ENCODE measurements around the gene ITGAD. TPM values are rescaled to one million over a fixed set of nuclear protein-coding genes. Genes with fewer than 3 reads are reported as not detected.

ITGAD gene
- total and polyA plus RNA-seq, 2 experiments from 2014 or later: not detected

DNA sequence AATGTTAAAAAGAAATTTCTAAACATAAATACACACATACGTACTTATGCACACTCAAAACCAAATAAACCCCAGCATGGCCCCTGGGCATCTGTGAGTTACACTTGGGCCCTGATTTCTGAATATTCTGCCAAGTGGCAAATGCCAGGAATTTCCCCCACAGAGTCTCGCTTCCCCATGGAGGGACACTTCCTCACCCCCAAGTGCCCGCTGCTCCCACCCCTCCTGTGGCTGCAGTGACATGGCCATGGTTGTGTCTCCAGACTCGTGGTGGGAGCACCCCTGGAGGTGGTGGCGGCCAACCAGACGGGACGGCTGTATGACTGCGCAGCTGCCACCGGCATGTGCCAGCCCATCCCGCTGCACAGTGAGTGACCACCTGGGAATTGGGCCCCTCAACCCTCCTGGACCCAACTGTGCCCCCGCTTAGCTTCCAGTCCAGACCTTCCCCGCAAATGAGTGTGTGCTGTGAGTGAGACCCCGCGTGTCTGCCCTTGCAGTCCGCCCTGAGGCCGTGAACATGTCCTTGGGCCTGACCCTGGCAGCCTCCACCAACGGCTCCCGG lies 4.0 kb downstream of the ITGAD start:
- H3K4me2 ChIP-seq: no peak overlapping the region
- Mint-ChIP-seq H3K9me3 (peaks cover 12% of the 10 kb centered on the region; the same call in 1 of the 3 replicates), H3K27ac (no peak overlapping the region), H3K27me3 (ENCODE audit: insufficient read depth, low read depth, poor library complexity) (peaks cover 2% of the 10 kb centered on the region), H3K4me3 (no peak overlapping the region), H3K36me3 (ENCODE audit: low read depth) (no peaks in the 10 kb centered on the region), H3K4me1 (peaks cover 7% of the 10 kb centered on the region; the same call in 2 of the 3 replicates)
- TF ChIP-seq POLR2AphosphoS5 (IDR thresholded peaks at IDR 0.05; ENCODE audit: low read depth): no peak
- no peak for TF ChIP-seq ZNF331 (CRISPR knock-in tag; IDR thresholded peaks at IDR 0.05; ENCODE audit: low read depth)
- TF ChIP-seq ZNF114 (CRISPR knock-in tag; IDR thresholded peaks at IDR 0.05): no peak
- no peak for TF ChIP-seq JUNB (IDR thresholded peaks at IDR 0.05; ENCODE audit: unreplicated experiment)
- TF ChIP-seq, protein P1, sequence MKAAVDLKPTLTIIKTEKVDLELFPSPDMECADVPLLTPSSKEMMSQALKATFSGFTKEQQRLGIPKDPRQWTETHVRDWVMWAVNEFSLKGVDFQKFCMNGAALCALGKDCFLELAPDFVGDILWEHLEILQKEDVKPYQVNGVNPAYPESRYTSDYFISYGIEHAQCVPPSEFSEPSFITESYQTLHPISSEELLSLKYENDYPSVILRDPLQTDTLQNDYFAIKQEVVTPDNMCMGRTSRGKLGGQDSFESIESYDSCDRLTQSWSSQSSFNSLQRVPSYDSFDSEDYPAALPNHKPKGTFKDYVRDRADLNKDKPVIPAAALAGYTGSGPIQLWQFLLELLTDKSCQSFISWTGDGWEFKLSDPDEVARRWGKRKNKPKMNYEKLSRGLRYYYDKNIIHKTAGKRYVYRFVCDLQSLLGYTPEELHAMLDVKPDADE (IDR thresholded peaks at IDR 0.05): no peak
- TF ChIP-seq CREB1 (CRISPR knock-in tag; IDR thresholded peaks at IDR 0.05; ENCODE audit: low read depth): no peak
- TF ChIP-seq NANOG (IDR thresholded peaks at IDR 0.05; ENCODE audit: borderline replicate concordance): no peak
- H4K20me1 ChIP-seq (replicated peaks; ENCODE audit: insufficient read depth): no peaks in the 10 kb centered on the region
- no peaks in the 10 kb centered on the region for H3K27me3 ChIP-seq (ENCODE audit: insufficient read depth)
- H3K36me3 ChIP-seq (ENCODE audit: insufficient read depth): no peaks in the 10 kb centered on the region
- no peaks in the 10 kb centered on the region for H3K9me2 ChIP-seq (ENCODE audit: insufficient read depth)
- no peaks in the 10 kb centered on the region for H3K79me2 ChIP-seq (replicated peaks; ENCODE audit: insufficient read depth)
- H3K27ac ChIP-seq (ENCODE audit: low read depth): no peak overlapping the region
- H3K4me3 ChIP-seq: no peak overlapping the region
- DNase-seq (ENCODE audit: low spot score) (no peak), ATAC-seq (no peak)
- no peak overlapping the region for H2AFZ ChIP-seq
- no peaks in the 10 kb centered on the region for H3K4me1 ChIP-seq (ENCODE audit: insufficient read depth)
- H3F3A ChIP-seq (replicated peaks; ENCODE audit: low read depth): no peaks in the 10 kb centered on the region

DNA sequence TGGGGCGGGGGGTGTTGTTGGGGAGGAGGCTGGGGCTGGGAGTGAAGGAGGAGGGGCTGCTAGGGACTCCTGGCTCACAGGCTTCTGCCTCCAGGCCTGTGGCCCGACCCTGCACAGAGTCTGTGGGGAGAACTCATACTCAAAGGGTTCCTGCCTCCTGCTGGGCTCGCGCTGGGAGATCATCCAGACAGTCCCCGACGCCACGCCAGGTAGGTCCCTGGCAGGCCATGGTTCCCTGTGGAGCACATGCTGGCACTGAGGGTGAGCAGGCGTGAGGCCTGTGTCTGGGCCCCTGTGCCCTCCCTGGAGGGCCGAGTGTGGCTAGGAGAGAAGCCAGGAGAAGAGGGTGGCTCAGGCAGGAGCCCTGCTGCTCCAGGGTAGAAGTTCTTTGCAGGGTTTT lies 4.6 kb downstream of the ITGAD start:
- no peak overlapping the region for H3K4me3 Mint-ChIP-seq
- no peak overlapping the region for H3K27ac Mint-ChIP-seq
- Histone ChIP-seq H3K36me3 (ENCODE audit: insufficient read depth) (no peaks in the 10 kb centered on the region), H3K4me3 (no peak overlapping the region), H3K27me3 (ENCODE audit: insufficient read depth) (no peaks in the 10 kb centered on the region), H3K4me2 (no peak overlapping the region), H3K4me1 (ENCODE audit: insufficient read depth) (no peaks in the 10 kb centered on the region), H3F3A (replicated peaks; ENCODE audit: low read depth) (no peaks in the 10 kb centered on the region), H2AFZ (no peak overlapping the region), H3K9me2 (ENCODE audit: insufficient read depth) (no peaks in the 10 kb centered on the region), H3K27ac (ENCODE audit: low read depth) (no peak overlapping the region), H4K20me1 (replicated peaks; ENCODE audit: insufficient read depth) (no peaks in the 10 kb centered on the region), H3K79me2 (replicated peaks; ENCODE audit: insufficient read depth) (no peaks in the 10 kb centered on the region)
- peaks cover 12% of the 10 kb centered on the region; the same call in 1 of the 3 replicates for H3K9me3 Mint-ChIP-seq
- no peak for DNase-seq (ENCODE audit: low spot score)
- peaks cover 6% of the 10 kb centered on the region; the same call in 2 of the 3 replicates for H3K4me1 Mint-ChIP-seq
- H3K27me3 Mint-ChIP-seq (ENCODE audit: insufficient read depth, low read depth, poor library complexity): peaks cover 2% of the 10 kb centered on the region
- no peaks in the 10 kb centered on the region for H3K36me3 Mint-ChIP-seq (ENCODE audit: low read depth)
- ATAC-seq: no peak; the same call in 1 of the 3 replicates
- TF ChIP-seq, protein P1 (IDR thresholded peaks at IDR 0.05): no peak
- TF ChIP-seq POLR2AphosphoS5 (IDR thresholded peaks at IDR 0.05; ENCODE audit: low read depth) (no peak), ZNF114 (CRISPR knock-in tag; IDR thresholded peaks at IDR 0.05) (no peak), ZNF331 (CRISPR knock-in tag; IDR thresholded peaks at IDR 0.05; ENCODE audit: low read depth) (no peak)
- TF ChIP-seq, protein P2, sequence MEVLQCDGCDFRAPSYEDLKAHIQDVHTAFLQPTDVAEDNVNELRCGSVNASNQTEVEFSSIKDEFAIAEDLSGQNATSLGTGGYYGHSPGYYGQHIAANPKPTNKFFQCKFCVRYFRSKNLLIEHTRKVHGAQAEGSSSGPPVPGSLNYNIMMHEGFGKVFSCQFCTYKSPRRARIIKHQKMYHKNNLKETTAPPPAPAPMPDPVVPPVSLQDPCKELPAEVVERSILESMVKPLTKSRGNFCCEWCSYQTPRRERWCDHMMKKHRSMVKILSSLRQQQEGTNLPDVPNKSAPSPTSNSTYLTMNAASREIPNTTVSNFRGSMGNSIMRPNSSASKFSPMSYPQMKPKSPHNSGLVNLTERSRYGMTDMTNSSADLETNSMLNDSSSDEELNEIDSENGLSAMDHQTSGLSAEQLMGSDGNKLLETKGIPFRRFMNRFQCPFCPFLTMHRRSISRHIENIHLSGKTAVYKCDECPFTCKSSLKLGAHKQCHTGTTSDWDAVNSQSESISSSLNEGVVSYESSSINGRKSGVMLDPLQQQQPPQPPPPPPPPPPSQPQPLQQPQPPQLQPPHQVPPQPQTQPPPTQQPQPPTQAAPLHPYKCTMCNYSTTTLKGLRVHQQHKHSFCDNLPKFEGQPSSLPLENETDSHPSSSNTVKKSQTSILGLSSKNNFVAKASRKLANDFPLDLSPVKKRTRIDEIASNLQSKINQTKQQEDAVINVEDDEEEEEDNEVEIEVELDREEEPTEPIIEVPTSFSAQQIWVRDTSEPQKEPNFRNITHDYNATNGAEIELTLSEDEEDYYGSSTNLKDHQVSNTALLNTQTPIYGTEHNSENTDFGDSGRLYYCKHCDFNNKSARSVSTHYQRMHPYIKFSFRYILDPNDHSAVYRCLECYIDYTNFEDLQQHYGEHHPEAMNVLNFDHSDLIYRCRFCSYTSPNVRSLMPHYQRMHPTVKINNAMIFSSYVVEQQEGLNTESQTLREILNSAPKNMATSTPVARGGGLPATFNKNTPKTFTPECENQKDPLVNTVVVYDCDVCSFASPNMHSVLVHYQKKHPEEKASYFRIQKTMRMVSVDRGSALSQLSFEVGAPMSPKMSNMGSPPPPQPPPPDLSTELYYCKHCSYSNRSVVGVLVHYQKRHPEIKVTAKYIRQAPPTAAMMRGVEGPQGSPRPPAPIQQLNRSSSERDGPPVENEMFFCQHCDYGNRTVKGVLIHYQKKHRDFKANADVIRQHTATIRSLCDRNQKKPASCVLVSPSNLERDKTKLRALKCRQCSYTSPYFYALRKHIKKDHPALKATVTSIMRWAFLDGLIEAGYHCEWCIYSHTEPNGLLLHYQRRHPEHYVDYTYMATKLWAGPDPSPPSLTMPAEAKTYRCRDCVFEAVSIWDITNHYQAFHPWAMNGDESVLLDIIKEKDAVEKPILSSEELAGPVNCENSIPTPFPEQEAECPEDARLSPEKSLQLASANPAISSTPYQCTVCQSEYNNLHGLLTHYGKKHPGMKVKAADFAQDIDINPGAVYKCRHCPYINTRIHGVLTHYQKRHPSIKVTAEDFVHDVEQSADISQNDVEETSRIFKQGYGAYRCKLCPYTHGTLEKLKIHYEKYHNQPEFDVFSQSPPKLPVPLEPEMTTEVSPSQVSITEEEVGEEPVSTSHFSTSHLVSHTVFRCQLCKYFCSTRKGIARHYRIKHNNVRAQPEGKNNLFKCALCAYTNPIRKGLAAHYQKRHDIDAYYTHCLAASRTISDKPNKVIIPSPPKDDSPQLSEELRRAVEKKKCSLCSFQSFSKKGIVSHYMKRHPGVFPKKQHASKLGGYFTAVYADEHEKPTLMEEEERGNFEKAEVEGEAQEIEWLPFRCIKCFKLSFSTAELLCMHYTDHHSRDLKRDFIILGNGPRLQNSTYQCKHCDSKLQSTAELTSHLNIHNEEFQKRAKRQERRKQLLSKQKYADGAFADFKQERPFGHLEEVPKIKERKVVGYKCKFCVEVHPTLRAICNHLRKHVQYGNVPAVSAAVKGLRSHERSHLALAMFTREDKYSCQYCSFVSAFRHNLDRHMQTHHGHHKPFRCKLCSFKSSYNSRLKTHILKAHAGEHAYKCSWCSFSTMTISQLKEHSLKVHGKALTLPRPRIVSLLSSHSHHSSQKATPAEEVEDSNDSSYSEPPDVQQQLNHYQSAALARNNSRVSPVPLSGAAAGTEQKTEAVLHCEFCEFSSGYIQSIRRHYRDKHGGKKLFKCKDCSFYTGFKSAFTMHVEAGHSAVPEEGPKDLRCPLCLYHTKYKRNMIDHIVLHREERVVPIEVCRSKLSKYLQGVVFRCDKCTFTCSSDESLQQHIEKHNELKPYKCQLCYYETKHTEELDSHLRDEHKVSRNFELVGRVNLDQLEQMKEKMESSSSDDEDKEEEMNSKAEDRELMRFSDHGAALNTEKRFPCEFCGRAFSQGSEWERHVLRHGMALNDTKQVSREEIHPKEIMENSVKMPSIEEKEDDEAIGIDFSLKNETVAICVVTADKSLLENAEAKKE (CRISPR knock-in tag; IDR thresholded peaks at IDR 0.05): no peak
- TF ChIP-seq, protein P3, sequence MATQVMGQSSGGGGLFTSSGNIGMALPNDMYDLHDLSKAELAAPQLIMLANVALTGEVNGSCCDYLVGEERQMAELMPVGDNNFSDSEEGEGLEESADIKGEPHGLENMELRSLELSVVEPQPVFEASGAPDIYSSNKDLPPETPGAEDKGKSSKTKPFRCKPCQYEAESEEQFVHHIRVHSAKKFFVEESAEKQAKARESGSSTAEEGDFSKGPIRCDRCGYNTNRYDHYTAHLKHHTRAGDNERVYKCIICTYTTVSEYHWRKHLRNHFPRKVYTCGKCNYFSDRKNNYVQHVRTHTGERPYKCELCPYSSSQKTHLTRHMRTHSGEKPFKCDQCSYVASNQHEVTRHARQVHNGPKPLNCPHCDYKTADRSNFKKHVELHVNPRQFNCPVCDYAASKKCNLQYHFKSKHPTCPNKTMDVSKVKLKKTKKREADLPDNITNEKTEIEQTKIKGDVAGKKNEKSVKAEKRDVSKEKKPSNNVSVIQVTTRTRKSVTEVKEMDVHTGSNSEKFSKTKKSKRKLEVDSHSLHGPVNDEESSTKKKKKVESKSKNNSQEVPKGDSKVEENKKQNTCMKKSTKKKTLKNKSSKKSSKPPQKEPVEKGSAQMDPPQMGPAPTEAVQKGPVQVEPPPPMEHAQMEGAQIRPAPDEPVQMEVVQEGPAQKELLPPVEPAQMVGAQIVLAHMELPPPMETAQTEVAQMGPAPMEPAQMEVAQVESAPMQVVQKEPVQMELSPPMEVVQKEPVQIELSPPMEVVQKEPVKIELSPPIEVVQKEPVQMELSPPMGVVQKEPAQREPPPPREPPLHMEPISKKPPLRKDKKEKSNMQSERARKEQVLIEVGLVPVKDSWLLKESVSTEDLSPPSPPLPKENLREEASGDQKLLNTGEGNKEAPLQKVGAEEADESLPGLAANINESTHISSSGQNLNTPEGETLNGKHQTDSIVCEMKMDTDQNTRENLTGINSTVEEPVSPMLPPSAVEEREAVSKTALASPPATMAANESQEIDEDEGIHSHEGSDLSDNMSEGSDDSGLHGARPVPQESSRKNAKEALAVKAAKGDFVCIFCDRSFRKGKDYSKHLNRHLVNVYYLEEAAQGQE (IDR thresholded peaks at IDR 0.05; ENCODE audit: unreplicated experiment): no peak

Measured in GM23338 (cell line).